ENCODE results near the gene ASL. TPM values are rescaled to one million over a fixed set of nuclear protein-coding genes. Genes with fewer than 3 reads are reported as not detected.
A peak's percentile ranks its signal among the peaks of the same experiment; 100 is the strongest.
"Not testable (repeated sequence)": the region's sequence is repeated elsewhere in the genome, so short reads cannot be mapped to it uniquely, and the experiment has no call there.

Gene ASL
- total RNA-seq, 1 donor from 2014 or later, result 51.0 TPM

GRCh38 chr7:66116680-66117420 is 41.2 kb downstream of the ASL start:
- DNase-seq (ENCODE audit: extremely low read depth, low read depth, low spot score), result not testable (repeated sequence)

- DNase-seq (ENCODE audit: extremely low read depth, low read depth, low spot score), result no peak
Observed at GRCh38 chr7:66118603-66119002, 43.0 kb downstream of the ASL start.

- DNase-seq (ENCODE audit: extremely low read depth, low read depth, low spot score), result no peak
Observed at GRCh38 chr7:66119245-66119850, 43.7 kb downstream of the ASL start.

- no peak for DNase-seq (ENCODE audit: extremely low read depth, low read depth, low spot score)
Observed at GRCh38 chr7:66123175-66123528, 47.5 kb downstream of the ASL start.

- not testable (repeated sequence) for DNase-seq (ENCODE audit: extremely low read depth, low read depth, low spot score)
Observed at GRCh38 chr7:66124569-66124861, 48.9 kb downstream of the ASL start.

GRCh38 chr7:66125052-66125694 is 49.6 kb downstream of the ASL start:
- no peak for DNase-seq (ENCODE audit: extremely low read depth, low read depth, low spot score)

GRCh38 chr7:66125781-66126352 is 50.2 kb downstream of the ASL start:
- DNase-seq (ENCODE audit: extremely low read depth, low read depth, low spot score), result not testable (repeated sequence)

GRCh38 chr7:66127172-66127571 is 51.6 kb downstream of the ASL start:
- DNase-seq (ENCODE audit: extremely low read depth, low read depth, low spot score), result not testable (repeated sequence)

- DNase-seq (ENCODE audit: extremely low read depth, low read depth, low spot score), result no peak
Observed at GRCh38 chr7:66138994-66139752, 63.6 kb downstream of the ASL start.

GRCh38 chr7:66140924-66141323 is 65.3 kb downstream of the ASL start:
- peak; percentile 37 for DNase-seq (ENCODE audit: extremely low read depth, low read depth, low spot score)

GRCh38 chr7:66142334-66142733 is 66.7 kb downstream of the ASL start:
- DNase-seq (ENCODE audit: extremely low read depth, low read depth, low spot score), result no peak

GRCh38 chr7:66142996-66143395 is 67.4 kb downstream of the ASL start:
- DNase-seq (ENCODE audit: extremely low read depth, low read depth, low spot score), result no peak

Other genes starting within 250 kb of the ASL start
- gene VKORC1L1, start 202.7 kb upstream of the ASL start, total RNA-seq, result 22.2 and 25.8 TPM in 2 replicates
- 12.0 and 38.0 TPM in 2 replicates for gene GUSB, start 93.6 kb upstream of the ASL start, total RNA-seq
- 23.4 and 37.0 TPM in 2 replicates for gene CRCP, start 39.0 kb downstream of the ASL start, total RNA-seq
- 10.2 and 20.7 TPM in 2 replicates for gene TPST1, start 129.5 kb downstream of the ASL start, total RNA-seq